HUES48 (cell line): ENCODE results near the gene PLXDC2.

Experiments
- H3K27ac ChIP-seq: one replicate; pipeline ENCODE4 v1.7.0; 2013; ENCODE audit warnings: low read depth, low read length, inconsistent platforms
- H3K27me3 ChIP-seq: 2 replicates; pipeline ENCODE4 v1.6.1; 2013; ENCODE audit warnings: mild to moderate bottlenecking, low read length; ENCODE audit not compliant: control insufficient read depth, insufficient read depth
- H3K36me3 ChIP-seq: 2 replicates; pipeline ENCODE4 v1.6.1; 2013; ENCODE audit warnings: low read length; ENCODE audit not compliant: control insufficient read depth, insufficient read depth
- H3K4me1 ChIP-seq: 2 replicates; pipeline ENCODE4 v1.6.1; 2013; ENCODE audit warnings: mild to moderate bottlenecking, low read length; ENCODE audit not compliant: control insufficient read depth, insufficient read depth
- H3K4me3 ChIP-seq: 2 replicates; pipeline ENCODE4 v1.5.1; 2013; ENCODE audit warnings: mild to moderate bottlenecking, low read depth, low read length
- H3K9ac ChIP-seq: 2 replicates; pipeline ENCODE4 v1.6.1; 2013; ENCODE audit warnings: mild to moderate bottlenecking, low read depth, low read length, moderate library complexity
- H3K9me3 ChIP-seq: 2 replicates; pipeline ENCODE4 v1.6.1; 2013; ENCODE audit warnings: low read length; ENCODE audit not compliant: control insufficient read depth, insufficient read depth

Gene PLXDC2

GRCh38 chr10:20115894-20116293, 299.7 kb downstream of the PLXDC2 start:
- Histone ChIP-seq H3K4me3 (0 out of 2 replicates have a peak overlapping the region, but pooled peaks have one; percentile 11), H3K9ac (no peak overlapping the region), H3K36me3 (no peaks in the 10 kb centered on the region), H3K9me3 (no peaks in the 10 kb centered on the region), H3K27me3 (no peaks in the 10 kb centered on the region), H3K4me1 (peaks cover 48% of the 10 kb centered on the region), H3K27ac (peak overlapping the region; percentile 84)

- Histone ChIP-seq H3K27me3 (no peaks in the 10 kb centered on the region), H3K27ac (peak overlapping the region; percentile 72), H3K36me3 (no peaks in the 10 kb centered on the region), H3K4me3 (no peak overlapping the region), H3K4me1 (peaks cover 48% of the 10 kb centered on the region), H3K9me3 (no peaks in the 10 kb centered on the region), H3K9ac (no peak overlapping the region)
Observed at GRCh38 chr10:20117471-20117870, 301.2 kb downstream of the PLXDC2 start.

GRCh38 chr10:20118119-20118518, 301.9 kb downstream of the PLXDC2 start:
- Histone ChIP-seq H3K4me3 (no peak overlapping the region), H3K9me3 (no peaks in the 10 kb centered on the region), H3K36me3 (no peaks in the 10 kb centered on the region), H3K27me3 (no peaks in the 10 kb centered on the region), H3K4me1 (peaks cover 48% of the 10 kb centered on the region), H3K27ac (peak overlapping the region; percentile 72), H3K9ac (no peak overlapping the region)

GRCh38 chr10:20128811-20129210, 312.6 kb downstream of the PLXDC2 start:
- H3K4me3 ChIP-seq: no peak overlapping the region
- H3K36me3 ChIP-seq: no peaks in the 10 kb centered on the region
- H3K9ac ChIP-seq: no peak overlapping the region
- H3K27me3 ChIP-seq: no peaks in the 10 kb centered on the region
- no peaks in the 10 kb centered on the region for H3K9me3 ChIP-seq
- H3K4me1 ChIP-seq: no peaks in the 10 kb centered on the region
- H3K27ac ChIP-seq: no peak overlapping the region

GRCh38 chr10:20132816-20133215, 316.6 kb downstream of the PLXDC2 start:
- no peak overlapping the region for H3K27ac ChIP-seq
- H3K36me3 ChIP-seq: no peaks in the 10 kb centered on the region
- H3K9me3 ChIP-seq: no peaks in the 10 kb centered on the region
- H3K4me3 ChIP-seq: no peak overlapping the region
- no peaks in the 10 kb centered on the region for H3K27me3 ChIP-seq
- H3K9ac ChIP-seq: no peak overlapping the region
- H3K4me1 ChIP-seq: no peaks in the 10 kb centered on the region

GRCh38 chr10:20133669-20134189, 317.5 kb downstream of the PLXDC2 start:
- Histone ChIP-seq H3K9ac (no peak overlapping the region), H3K4me1 (no peaks in the 10 kb centered on the region), H3K27ac (no peak overlapping the region), H3K9me3 (no peaks in the 10 kb centered on the region), H3K36me3 (no peaks in the 10 kb centered on the region), H3K4me3 (no peak overlapping the region), H3K27me3 (no peaks in the 10 kb centered on the region)

GRCh38 chr10:20142311-20142710, 326.1 kb downstream of the PLXDC2 start:
- Histone ChIP-seq H3K4me1 (no peaks in the 10 kb centered on the region), H3K9ac (no peak overlapping the region), H3K9me3 (no peaks in the 10 kb centered on the region), H3K36me3 (peaks cover 6% of the 10 kb centered on the region), H3K27me3 (no peaks in the 10 kb centered on the region), H3K4me3 (no peak overlapping the region), H3K27ac (peak overlapping the region; percentile 47)

GRCh38 chr10:20144268-20144667, 328.0 kb downstream of the PLXDC2 start:
- no peak overlapping the region for H3K27ac ChIP-seq
- H3K4me1 ChIP-seq: no peaks in the 10 kb centered on the region
- no peak overlapping the region for H3K4me3 ChIP-seq
- H3K36me3 ChIP-seq: peaks cover 6% of the 10 kb centered on the region
- no peaks in the 10 kb centered on the region for H3K27me3 ChIP-seq
- no peak overlapping the region for H3K9ac ChIP-seq
- H3K9me3 ChIP-seq: no peaks in the 10 kb centered on the region

GRCh38 chr10:20146004-20146403, 329.8 kb downstream of the PLXDC2 start:
- Histone ChIP-seq H3K9me3 (no peaks in the 10 kb centered on the region), H3K9ac (no peak overlapping the region), H3K4me1 (peaks cover 12% of the 10 kb centered on the region), H3K4me3 (no peak overlapping the region), H3K36me3 (peaks cover 6% of the 10 kb centered on the region), H3K27me3 (no peaks in the 10 kb centered on the region), H3K27ac (no peak overlapping the region)

GRCh38 chr10:20147684-20148083, 331.5 kb downstream of the PLXDC2 start:
- no peaks in the 10 kb centered on the region for H3K27me3 ChIP-seq
- no peaks in the 10 kb centered on the region for H3K9me3 ChIP-seq
- peaks cover 16% of the 10 kb centered on the region for H3K4me1 ChIP-seq
- no peak overlapping the region for H3K9ac ChIP-seq
- H3K4me3 ChIP-seq: no peak overlapping the region
- H3K36me3 ChIP-seq: peaks cover 6% of the 10 kb centered on the region
- no peak overlapping the region for H3K27ac ChIP-seq

GRCh38 chr10:20156511-20156910, 340.3 kb downstream of the PLXDC2 start:
- H3K27ac ChIP-seq: no peak overlapping the region
- no peaks in the 10 kb centered on the region for H3K36me3 ChIP-seq
- no peaks in the 10 kb centered on the region for H3K9me3 ChIP-seq
- H3K9ac ChIP-seq: no peak overlapping the region
- peaks cover 9% of the 10 kb centered on the region; the same call in 1 of the 2 replicates for H3K4me1 ChIP-seq
- no peak overlapping the region for H3K4me3 ChIP-seq
- H3K27me3 ChIP-seq: no peaks in the 10 kb centered on the region
